GM13977 (cell line): Measurements from ENCODE around the gene SAMD11.
A peak's percentile ranks its signal among the peaks of the same experiment; 100 is the strongest.

Experiments
- DNase-seq: peaks from one replicate; pipeline ENCODE4 v3.0.0; 2012; ENCODE audit warnings: low spot score
- CTCF ChIP-seq: IDR thresholded peaks from 2 replicates; pipeline ENCODE4 v1.5.1; 2012; ENCODE audit warnings: mild to moderate bottlenecking, control low read depth; ENCODE audit not compliant: insufficient read depth; ENCODE audit errors: extremely low read depth, missing control alignments
- in situ Hi-C: fragments of 300-500 bp; cut with MboI; formaldehyde crosslinking; loops from one replicate; pipeline ENCODE4 v1.12.0; 2022; ENCODE audit warnings: low sequenced_read_pairs, low pct_unique_long_range_greater_than_20kb, mixed read lengths, inconsistent platforms; ENCODE audit not compliant: unreplicated experiment

SAMD11 gene

GRCh38 chr1:966704-967300, 43.1 kb downstream of the SAMD11 start:
- no peak for TF ChIP-seq CTCF
- in situ Hi-C loops = no loop called here
- peak; percentile 91 for DNase-seq

- in situ Hi-C loops = no loop called here
- no peak for DNase-seq
Observed at GRCh38 chr1:967466-968343, 44.0 kb downstream of the SAMD11 start.

GRCh38 chr1:969260-969855, 45.6 kb downstream of the SAMD11 start:
- in situ Hi-C loops = no loop called here
- no peak for DNase-seq
- no peak for TF ChIP-seq CTCF

More at GRCh38 chr1:967466-968343, 44.0 kb downstream of the SAMD11 start:
- TF ChIP-seq CTCF = no peak

GRCh38 chr1:970242-970972, 46.7 kb downstream of the SAMD11 start:
- in situ Hi-C loops = loop anchor here (10.0 kb wide), 1 partner anchor 76 kb away; no protein-coding TSS in a partner anchor
- DNase-seq = no peak
- no peak for TF ChIP-seq CTCF

GRCh38 chr1:970973-971730, 47.4 kb downstream of the SAMD11 start:
- in situ Hi-C loops = loop anchor here (10.0 kb wide), 1 partner anchor 76 kb away; no protein-coding TSS in a partner anchor
- TF ChIP-seq CTCF = no peak
- DNase-seq = no peak
